HG02852 (cell line): ENCODE measurements around the gene PTPRM.

ENCODE experiments used
- ATAC-seq: cut with Tn5 transposase; IDR thresholded peaks from one replicate; pipeline ENCODE4 v1.9.1; 2021; ENCODE audit warnings: mild to moderate bottlenecking, moderate library complexity; ENCODE audit not compliant: unreplicated experiment

The PTPRM gene

DNA sequence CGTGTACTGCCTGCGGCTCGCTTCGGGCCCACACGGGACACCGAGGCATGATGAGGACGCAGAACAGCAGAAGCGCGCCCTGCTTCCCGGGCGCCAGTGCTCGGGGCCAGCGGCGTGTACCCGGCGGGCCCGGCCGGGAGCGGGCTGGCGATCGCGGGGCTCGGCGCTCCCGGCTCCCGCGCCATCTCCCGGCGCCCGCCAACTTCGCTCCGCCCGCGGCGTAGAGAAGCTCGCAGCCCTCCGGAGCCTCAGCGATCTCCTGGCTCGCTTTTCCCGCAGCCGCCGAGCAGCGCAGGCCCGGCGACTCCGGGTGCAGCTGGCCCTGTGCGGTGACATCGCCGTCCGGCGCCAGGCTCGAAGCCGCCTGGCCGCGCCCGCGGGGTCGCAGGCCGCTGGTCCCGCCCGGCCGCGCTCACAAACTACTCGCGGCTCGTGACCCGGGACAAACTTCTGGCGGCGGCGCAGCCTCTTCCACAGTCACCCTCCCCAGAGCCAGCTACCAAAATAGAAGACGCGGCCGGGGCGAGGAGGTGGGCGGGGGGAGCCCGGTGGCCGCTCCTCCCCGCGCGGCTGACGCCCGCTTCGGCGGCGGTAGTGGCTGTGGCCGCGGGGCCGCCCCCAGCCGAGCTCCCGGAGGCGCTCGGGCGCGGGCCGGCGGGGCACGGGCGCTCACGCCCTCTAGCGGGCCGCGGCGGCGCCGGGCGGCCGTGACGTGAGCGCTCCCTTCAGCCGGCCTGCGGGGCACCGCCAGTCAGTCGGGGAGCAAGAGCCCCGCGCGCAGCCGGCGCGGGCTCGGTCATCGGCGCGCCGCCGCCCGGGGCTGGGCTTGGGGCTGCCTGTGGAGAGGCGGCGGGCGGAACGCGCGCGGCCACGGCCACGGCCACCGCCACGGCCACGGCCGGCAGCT is at the start of gene PTPRM:
Gene PTPRM, plus strand, starts transcription at position 750 of the 907 bp plus-strand sequence. CDS start 503 bp downstream, outside the sequence.
- peak; percentile 89 for ATAC-seq

DNA sequence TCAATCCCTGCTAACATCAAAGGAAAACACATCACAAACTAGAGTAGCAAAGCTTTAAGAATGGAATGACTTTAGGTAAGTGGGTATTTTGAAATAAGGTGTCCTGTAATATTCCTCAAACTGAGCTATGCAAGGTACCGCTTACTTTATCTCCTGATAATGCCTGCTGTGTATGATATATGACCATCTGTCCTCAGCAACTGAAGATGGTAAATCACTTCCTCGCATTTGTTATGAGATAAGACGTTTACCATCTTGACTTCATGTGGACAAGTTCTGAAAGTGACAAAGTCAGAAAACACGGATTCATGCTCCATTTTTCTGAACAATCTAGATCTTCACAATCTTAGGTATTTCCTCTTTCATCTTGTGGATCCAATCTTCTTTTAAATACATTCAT is 49.3 kb upstream of the PTPRM start:
- no peak for ATAC-seq

DNA sequence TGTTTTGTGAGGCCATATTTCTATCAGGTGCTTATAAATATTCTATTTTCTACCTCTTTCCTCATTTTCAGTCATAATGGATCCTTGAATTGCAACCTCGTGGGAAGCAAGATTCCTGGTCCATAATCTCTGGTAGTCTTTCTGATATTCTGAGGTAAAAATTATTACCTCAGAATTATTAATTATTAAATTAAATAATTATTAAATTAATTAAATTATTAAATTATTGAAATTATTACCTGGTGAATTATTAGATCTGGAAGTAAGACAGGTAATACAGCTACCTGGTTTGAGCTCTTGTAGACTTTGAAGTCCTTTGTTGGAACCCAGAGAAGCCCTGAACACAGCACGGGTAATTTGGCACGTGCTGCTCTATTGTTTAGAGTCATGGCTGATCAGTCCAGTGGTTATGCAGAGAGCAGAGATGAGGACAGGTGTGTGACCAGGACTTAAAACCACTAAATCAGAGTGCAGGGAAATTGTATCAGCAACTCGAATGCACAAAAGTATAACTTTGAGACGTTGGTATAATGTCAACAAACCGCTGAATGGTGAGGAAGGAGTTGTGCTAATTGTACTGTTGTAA is 46.8 kb upstream of the PTPRM start:
- no peak for ATAC-seq

DNA sequence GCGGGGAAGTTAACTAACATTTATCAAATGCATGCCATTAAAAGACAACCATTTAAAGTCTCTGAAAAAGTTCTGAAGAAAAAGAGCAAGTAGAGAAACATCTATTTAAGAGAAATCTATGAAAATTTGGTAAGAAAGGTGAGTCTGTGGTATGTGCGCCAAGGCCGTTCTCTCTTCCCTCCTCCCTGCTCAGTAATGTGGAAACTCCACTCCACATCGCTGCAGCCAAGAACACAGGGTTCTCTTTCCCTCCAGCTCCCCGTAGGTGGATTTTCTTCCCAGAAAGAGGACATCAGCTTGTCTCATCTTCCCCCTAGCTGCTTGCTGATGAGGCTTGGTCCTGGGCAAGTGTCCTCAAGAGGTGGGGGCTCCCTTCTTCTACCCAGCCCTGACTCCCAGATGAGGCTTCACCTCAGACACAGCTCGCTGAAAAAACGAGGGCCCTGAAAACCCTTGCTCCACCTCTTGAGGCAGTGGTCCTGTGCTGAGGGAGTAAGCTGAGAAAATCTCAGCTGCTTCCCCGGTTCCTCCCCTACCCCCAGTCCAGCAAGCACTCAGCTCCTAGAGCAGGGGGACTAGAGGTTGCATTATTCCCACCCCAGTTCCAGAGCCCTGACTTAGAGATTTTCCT is 45.8 kb upstream of the PTPRM start:
- no peak for ATAC-seq

DNA sequence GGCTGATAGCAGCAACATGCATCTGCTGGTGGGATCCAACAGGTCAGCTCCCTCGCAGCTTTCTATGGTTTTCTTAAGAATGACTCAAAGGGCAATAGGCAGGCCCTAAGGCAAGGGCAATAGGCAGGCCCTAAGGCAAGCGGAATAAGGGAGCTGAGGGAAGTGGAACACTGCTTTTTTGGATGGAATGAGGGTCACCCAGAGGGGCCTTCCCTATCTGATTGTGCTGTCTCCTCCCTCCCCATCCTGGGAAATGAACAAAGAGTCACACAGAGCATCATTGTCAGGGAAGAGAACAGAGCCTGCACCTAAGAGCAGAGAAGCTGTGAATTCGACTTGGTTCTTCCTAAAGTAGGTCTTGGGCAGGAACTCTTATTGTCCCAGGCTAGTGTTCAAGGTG is 43.3 kb upstream of the PTPRM start:
- no peak for ATAC-seq

DNA sequence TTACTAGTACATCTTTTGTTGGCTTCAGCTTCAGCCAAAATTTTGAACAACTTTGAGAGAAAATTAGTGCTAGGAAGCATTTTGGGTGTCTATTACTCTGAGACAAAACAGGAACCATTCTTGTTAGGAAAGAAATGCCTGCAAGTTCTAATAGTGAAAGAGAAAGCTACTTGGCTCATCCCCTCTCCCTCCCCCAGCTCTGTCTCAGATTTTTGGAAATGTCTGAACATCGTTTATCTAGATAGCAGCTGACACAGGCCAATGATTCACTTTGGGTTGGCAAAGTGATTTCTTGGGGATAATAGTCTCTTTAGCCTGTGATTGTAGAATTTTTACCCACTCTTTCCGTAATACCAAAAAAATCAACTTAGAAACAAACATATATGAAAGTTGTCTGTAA is 42.3 kb upstream of the PTPRM start:
- ATAC-seq = no peak

DNA sequence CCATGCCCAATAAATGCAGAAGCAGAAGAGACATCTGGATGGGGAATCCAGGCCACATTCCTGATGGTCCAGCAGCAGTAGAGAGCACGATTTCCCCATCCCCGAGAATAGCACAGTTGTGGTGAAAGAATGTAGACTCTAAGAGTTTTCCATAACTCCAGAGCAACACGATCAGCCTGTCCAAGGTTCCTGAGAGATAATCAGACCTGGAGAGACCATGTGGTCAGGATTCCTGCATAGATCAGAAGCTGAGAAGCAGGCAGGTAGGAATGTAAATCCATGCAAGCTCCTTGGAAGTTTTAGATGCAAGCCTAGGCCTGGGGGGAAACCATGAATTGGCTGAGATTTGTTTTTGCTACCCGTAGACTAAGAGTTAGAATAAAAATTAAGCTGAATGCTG is 34.2 kb upstream of the PTPRM start:
- ATAC-seq = no peak

DNA sequence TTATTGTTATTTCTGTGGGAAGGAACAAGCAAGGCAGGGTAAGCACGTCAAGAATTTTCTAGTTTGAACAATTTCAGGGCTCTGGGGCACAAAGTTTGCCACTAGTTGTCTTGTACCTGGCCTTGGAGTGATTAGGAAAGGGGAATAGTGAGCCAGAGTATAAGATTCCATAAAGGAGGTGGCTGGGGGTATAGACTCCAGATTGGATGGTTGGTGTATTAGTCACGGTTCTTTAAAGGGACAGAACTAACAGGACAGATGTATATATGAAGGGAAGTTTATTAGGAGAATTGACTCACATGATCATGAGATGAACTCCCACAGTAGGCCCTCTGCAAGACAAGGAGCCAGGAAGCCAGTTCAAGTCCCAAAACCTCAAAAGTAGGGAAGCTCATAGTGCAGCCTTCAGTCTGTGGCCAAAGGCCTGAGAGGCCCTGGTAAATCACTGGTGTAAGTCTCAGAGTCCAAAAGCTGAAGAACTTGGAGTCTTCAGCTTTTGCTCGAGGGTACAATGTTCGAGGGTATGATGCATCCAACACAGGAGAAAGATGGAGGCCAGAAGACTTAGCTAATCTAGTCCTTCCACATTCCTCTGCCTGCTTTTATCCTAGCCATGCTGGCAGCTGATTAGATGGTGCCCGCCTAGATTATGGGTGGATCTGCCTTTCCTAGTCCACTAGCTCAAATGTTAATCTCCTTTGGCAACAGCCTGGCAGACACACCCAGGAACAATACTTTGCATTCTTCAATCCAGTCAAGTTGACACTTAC is 31.5 kb upstream of the PTPRM start:
- no peak for ATAC-seq

DNA sequence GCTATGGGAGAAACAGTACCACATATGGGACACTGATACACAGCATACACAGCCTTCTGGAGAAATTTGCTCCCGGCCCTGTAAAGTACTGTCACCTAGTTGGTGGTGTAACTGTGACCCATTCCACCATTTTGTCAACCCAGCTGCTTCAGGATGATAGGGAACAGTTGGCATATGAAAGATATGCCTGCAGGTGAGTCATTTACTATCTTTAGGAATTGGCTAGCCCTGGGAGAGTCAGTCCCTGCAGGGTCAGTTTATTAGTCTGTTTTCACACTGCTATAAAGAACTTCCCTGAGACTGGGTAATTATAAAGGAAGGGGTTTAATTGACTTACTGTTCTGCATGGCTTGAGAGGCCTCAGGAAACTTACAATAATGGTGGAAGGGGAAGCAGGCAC is 30.0 kb upstream of the PTPRM start:
- no peak for ATAC-seq

DNA sequence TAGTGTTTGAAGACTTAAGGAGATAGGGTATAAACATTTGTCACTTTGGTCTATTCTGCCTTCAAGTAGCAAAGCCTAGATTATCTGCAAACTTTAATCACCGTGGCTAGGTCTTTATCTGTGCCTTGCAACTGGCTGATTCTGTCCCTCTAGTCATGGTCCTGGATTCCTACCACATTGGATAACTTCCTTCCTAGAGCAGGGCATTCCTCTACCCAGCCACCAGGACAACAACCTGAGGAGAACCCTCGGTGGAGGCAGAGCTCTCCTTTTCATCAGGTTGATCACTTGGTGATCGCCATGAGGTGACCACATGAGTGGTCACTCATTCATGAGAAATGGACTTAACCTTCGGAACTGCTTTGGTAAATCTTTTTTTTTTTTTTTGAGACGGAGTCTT is 25.3 kb upstream of the PTPRM start:
- ATAC-seq = no peak

DNA sequence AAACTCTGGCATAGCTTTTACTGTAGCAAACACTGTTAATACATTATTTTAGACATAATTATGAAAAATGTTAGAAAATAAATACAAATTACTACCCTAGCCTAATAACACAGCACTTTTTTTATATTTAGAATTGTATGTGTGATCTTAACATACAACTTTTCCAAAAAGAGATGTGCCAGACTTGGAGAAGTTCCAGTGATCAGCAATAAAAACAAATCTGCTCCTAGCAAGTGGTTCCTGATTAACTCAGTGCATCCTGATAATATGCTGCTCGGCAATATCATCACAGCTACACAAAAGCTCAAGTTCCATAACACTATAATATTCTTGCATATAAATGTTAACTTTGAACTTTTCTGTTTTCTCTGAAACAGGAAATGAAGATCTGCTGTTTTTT is 22.4 kb upstream of the PTPRM start:
- no peak for ATAC-seq

DNA sequence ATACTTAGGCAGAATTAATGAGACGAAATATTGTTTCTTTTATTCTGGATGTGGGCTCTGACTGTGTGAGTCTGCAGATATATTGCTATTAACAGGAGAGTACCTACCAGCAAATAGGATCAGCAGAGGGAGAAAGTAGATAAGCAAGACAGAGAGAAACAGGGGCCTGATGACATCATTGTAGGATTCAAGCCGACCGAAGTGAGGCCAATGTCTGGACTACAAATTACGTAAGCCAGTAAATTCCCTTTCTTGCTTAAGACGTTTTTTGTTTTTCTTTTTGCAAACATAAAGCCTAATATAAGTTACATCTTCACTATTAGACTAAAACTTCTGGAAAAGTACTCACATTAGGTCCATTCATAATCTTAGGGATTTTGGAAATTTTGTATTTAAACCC is 21.4 kb upstream of the PTPRM start:
- ATAC-seq = no peak

DNA sequence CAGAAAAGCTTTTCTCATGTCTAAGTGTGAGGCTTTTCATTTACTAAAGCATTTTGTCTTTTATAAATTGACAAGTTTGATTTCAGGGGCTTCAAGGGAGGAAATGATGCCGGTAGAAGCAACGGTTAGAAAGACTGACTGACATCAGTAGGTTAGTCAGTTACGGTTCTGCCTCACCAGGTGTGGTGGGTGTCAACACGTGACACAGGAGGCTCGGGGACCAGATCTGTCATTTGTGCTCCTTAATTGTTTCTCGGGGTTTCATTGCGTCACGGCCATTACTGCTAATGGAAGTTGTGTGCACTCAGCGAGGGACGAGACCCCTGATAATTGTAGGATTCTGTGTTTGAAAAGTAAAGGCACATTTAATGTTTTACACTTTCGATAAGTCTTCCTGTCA is 18.9 kb upstream of the PTPRM start:
- ATAC-seq = no peak

DNA sequence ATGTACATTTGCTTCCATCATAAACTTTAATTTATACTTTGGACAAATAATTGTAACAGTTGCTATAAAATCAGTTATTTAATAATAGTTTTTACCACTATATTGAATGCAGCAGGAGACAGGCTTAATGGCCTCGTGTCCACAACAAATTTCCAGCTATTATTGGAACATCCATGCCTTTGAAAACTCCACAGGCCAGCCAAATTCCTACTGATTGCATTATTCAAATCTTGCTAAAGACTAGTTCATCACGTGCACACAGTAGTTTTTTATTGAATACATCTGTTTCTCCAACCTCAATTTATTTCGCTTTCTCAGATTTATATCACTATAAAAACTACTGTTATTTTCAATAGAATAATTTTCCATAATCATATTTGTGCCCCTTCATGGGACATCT is 18.4 kb upstream of the PTPRM start:
- no peak for ATAC-seq

DNA sequence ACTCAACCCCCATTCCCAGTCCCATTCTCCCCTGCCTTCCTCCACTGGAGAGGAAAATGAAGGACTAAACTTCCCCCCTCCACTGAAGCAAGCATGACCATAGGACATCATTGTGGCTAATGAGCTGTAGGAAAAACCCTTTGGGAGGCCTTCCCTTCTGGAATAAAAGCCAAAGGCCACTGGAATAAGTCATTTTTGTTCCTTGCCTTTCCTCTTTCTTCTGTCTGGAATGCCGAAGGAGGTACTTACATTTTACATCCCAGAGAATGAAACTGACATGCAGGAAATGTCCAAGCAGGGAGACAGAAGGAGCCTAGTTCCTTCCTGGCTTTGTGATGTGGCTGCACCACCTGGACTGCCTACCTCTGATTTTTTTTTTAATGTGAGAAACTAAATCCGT is 9.1 kb upstream of the PTPRM start:
- no peak for ATAC-seq

DNA sequence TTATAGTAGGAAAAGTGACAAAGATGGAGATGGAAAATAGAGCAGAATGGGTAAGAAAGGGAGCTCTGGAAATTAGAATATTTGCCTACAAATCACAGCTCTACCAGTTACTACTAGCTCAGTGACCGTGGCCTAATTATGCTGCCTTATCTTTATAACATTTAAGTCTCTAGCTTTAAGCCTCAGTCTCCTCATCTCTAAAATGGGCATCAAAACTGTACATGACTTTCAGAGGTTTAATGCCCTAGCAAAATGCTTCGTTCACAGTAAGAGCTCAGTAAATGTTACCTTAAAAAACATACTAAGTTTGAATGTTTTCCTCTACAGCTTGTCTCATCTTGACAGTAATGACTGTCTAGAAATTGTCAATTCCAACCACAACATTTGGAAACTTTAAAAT is 8.3 kb upstream of the PTPRM start:
- ATAC-seq = no peak

DNA sequence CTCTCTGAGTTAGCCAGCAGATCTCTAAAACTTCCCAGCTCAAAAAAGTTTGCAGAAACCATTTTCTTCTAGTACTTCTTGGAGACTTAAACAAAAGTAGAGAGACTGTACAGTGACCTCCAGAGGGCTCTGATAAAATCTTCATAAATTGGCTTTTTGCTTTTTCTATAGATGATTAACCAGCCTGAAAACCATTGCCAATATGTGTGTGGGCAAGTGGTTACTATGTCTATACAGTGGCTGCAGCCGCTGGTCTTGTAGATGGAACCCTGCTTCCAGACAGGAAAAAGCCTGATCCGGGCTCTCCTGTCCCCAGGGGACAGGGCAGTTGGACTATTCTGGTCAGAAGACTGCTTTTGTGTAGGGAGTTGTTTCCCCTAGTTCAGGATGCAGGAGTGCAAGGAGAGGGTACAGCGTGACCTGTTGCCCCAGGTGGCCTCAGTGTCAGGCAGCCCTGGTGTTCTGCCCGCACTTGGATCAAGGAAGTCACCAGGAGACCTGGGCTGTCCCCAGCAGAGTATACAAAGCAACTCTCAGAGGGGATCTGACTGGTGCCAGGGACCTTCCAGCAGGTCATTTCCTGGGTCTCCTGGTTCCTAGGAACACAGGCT is 7.3 kb upstream of the PTPRM start:
- no peak for ATAC-seq

DNA sequence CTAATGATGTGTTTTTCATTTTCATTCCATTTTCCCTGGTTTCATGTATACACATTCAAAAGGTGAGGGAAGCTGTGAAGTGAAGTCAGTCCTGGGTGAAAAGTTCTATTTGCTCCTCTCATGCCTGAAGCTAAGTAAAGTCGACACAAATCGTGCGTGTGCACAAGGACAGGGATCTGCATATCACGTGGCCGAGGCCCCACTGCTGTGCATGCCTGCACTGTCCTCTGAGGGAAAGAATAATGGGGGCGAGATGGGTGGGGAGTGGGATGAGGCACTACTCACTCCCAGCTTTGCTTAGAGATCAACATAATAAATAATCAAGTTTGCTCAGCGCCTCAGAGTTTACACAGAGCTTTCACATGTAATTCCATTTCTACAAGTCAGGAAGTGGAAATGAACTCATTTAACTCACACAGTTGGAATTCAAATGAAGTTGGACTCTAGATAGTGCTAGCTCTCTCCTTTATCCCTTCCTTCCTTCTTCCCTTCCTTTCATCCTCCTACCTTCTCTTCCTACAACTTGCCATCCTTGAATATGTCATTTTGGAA is 5.1 kb upstream of the PTPRM start:
- ATAC-seq = no peak

DNA sequence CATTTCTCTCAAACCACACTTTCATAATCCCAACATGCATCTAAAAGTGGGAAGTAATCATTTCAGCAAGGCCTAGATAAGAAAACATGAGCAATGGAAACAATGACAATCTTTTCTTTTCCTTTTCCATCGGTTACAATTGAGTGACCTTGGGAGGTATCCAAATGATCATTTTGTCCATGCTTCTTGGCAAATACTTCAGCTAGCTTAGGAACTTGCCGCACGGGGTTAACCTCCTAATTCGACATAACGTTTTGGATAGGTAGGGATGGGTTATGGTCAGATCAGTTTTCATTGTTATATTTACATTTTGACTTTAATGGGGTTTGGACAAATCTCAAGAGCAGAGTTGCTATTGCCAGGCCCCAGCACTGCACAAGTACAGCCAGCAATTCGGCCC is 4.6 kb upstream of the PTPRM start:
- ATAC-seq = no peak

DNA sequence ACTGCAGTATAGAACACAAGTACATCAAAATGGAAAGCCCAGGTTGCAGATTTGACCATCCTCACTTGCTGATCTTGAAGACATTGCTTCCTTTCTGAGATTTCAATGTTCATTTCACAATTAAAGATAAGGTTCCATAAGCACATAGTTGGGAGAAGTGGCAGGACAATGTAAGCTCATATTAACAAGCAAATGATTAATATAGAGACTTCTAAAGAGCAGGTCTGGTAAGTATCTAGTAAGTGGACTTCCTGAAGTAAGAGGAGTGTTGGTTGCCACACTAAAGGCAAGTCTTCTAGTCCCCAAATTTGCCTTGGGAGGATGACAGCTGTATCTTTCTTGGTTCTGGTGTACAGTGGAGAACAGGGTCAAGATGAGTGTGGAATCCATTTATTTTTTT is 1.4 kb upstream of the PTPRM start:
- no peak for ATAC-seq

DNA sequence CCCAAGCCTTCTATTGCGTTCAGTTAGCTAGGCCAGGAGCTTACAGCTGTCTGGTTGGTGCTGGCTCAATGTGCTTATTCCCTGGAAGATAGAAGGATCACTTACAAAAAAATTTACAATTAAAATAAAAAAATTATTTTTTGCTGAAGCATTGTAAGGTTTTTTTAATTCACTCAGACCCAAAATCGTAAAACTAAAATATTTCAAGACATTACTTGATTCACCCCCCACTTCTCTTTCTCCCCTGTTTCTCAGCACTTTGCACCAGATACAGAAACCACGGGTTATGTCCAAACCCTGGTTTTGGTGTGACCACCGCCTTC is 911 bp upstream of the PTPRM start:
- ATAC-seq = no peak
